Upper lobe of left lung (tissue), 6 donors: ENCODE results near the gene NSDHL. TPM values are rescaled to one million over a fixed set of nuclear protein-coding genes. Genes with fewer than 3 reads are reported as not detected.

Experiments
- ATAC-seq, 2 donors: fragments of 200-7000 bp; cut with Tn5 transposase; one replicate each; pipeline ENCODE4 v1.9.1; 2022; ENCODE audit warnings: mild to moderate bottlenecking in 2 of 2, moderate library complexity in 2 of 2; ENCODE audit not compliant: low FRiP score in 2 of 2
- DNase-seq, 2 donors: peaks; one replicate each; pipeline ENCODE4 v3.0.0-alpha.2; 2019 to 2020
- H3K27ac ChIP-seq, 4 donors: fragments of 200-600 bp; sonication (generic); one replicate each; pipeline ENCODE4 v1.5.1; 2016 to 2019
- H3K27me3 ChIP-seq, 4 donors: fragments of 200-600 bp; sonication (generic); one replicate each; pipeline ENCODE4 v1.5.1; 2017 to 2019
- H3K36me3 ChIP-seq, 4 donors: fragments of 200-600 bp; sonication (generic); one replicate each; pipeline ENCODE4 v1.5.1; 2016 to 2019
- H3K4me1 ChIP-seq, 4 donors: fragments of 200-600 bp; sonication (generic); one replicate each; pipeline ENCODE4 v1.5.1; 2018 to 2019
- H3K4me3 ChIP-seq, 4 donors: fragments of 200-600 bp; sonication (generic); one replicate each; pipeline ENCODE4 v1.5.1; 2017 to 2019; ENCODE audit warnings: mild to moderate bottlenecking in 2 of 4, moderate library complexity in 1 of 4
- H3K9me3 ChIP-seq, 4 donors: fragments of 200-600 bp; sonication (generic); one replicate each; pipeline ENCODE4 v1.5.1; 2018 to 2019
- EP300 ChIP-seq, 4 donors: sonication (generic); formaldehyde crosslinking; IDR thresholded peaks; one replicate each; pipeline ENCODE4 v1.5.1; 2017; ENCODE audit warnings: antibody characterized with exemption in 4 of 4, control low read depth in 2 of 4
- POLR2A ChIP-seq, 4 donors: fragments of 450-650 bp; IDR thresholded peaks; one replicate each; pipeline ENCODE4 v1.5.1; 2016 to 2017; ENCODE audit warnings: antibody characterized with exemption in 4 of 4, mild to moderate bottlenecking in 2 of 4
- POLR2AphosphoS5 ChIP-seq, 2 donors: sonication (generic); formaldehyde crosslinking; IDR thresholded peaks; one replicate each; pipeline ENCODE4 v1.5.1; 2017; ENCODE audit warnings: antibody characterized with exemption in 2 of 2
- WGBS, 2 donors: methylation state at CpG; one replicate each; pipeline ENCODE4 v1.1.5; 2017 to 2018; 5-methylcytosine and 5-hydroxymethylcytosine counted together
- total RNA-seq, 6 donors: library from RNA; depleted of rRNA in 4 of 6; stranded (reverse); fragments of >200 nt in 4 of 6; gene quantifications; one replicate each; pipeline versions ENCODE4 v1.1.0 to v1.2.1, GENCODE V29; 2016 to 2021
- TF ChIP-seq, protein P1 (sequence below), 6 experiments: fragments of 450-650 bp in 4 of 6; fragments of 200-600 bp in 2 of 6; sonication (generic) in 2 of 6; IDR thresholded peaks; one replicate each; pipeline ENCODE4 v1.5.1; 2016 to 2019; ENCODE audit warnings: antibody characterized with exemption in 6 of 6
- donor health status: DM: no; HTN: no; CAD: no; lungs with moderate emphysema.
- donor health status: DM: no; HTN: yes; CAD: no; lungs with severe emphysema.

The NSDHL gene
- total RNA-seq, 6 donors from 2014 or later = 5.2 to 26.0 (median 21.1) TPM

DNA sequence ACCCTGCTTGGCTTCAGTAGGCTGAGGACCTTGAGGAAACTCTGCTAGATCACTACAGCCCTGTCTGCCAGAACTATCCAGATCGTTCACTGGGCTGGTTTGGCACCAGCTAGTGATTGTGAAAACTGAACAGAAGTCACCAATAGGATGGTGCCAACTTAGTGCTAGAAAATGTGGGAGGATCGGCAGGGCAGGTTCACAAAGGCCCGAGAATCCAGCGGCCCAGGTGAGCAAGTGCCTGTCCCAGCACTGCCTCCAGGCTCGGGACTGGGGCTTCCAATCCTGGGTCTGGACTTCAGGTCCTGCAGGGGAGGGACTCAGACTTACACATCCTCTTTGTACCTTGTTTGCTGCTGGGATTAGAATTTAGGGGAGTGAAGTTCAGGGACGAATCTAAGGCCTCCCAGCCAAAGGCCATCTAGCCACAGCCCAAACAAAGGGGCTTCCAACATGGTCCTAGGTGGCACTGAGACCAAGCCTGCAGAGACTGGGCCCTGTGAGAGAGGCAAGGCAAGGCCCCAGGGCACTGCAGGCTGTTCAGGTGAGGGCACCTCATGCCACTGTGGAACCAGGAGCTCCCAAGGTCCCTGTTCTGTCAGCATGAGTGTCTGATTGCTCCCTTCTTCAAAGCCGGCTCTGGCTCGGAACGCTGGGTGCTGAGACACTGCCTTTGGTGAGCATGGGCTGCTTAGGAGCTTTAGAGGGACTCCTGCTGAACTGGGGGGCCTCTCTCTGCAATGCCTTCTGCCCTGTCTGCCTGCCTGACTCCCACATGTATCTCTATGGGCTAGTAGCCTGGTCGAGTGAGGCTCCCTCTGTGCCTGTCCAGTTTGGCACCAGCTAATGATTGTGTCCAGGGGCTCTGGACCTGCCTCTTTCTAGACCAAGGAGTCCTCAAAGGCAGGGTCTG is 46.3 kb downstream of the NSDHL start:
- no peaks in the 10 kb centered on the region for H3K4me1 ChIP-seq
- ATAC-seq (no peak), DNase-seq (no peak)
- no peaks in the 10 kb centered on the region for H3K36me3 ChIP-seq
- H3K9me3 ChIP-seq = no peaks in the 10 kb centered on the region
- no peak for TF ChIP-seq EP300 (IDR thresholded peaks at IDR 0.05)
- TF ChIP-seq, protein P1, sequence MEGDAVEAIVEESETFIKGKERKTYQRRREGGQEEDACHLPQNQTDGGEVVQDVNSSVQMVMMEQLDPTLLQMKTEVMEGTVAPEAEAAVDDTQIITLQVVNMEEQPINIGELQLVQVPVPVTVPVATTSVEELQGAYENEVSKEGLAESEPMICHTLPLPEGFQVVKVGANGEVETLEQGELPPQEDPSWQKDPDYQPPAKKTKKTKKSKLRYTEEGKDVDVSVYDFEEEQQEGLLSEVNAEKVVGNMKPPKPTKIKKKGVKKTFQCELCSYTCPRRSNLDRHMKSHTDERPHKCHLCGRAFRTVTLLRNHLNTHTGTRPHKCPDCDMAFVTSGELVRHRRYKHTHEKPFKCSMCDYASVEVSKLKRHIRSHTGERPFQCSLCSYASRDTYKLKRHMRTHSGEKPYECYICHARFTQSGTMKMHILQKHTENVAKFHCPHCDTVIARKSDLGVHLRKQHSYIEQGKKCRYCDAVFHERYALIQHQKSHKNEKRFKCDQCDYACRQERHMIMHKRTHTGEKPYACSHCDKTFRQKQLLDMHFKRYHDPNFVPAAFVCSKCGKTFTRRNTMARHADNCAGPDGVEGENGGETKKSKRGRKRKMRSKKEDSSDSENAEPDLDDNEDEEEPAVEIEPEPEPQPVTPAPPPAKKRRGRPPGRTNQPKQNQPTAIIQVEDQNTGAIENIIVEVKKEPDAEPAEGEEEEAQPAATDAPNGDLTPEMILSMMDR (IDR thresholded peaks at IDR 0.05) = no peak
- no peak for TF ChIP-seq POLR2AphosphoS5 (IDR thresholded peaks at IDR 0.05)
- no peak for TF ChIP-seq POLR2A (IDR thresholded peaks at IDR 0.05)
- no peaks in the 10 kb centered on the region for H3K27me3 ChIP-seq
- H3K4me3 ChIP-seq = no peak overlapping the region
- WGBS, 2 donors = 78 to 100% methylated on average over 3 to 10 of the region's 10 CpGs
- H3K27ac ChIP-seq = no peak overlapping the region

DNA sequence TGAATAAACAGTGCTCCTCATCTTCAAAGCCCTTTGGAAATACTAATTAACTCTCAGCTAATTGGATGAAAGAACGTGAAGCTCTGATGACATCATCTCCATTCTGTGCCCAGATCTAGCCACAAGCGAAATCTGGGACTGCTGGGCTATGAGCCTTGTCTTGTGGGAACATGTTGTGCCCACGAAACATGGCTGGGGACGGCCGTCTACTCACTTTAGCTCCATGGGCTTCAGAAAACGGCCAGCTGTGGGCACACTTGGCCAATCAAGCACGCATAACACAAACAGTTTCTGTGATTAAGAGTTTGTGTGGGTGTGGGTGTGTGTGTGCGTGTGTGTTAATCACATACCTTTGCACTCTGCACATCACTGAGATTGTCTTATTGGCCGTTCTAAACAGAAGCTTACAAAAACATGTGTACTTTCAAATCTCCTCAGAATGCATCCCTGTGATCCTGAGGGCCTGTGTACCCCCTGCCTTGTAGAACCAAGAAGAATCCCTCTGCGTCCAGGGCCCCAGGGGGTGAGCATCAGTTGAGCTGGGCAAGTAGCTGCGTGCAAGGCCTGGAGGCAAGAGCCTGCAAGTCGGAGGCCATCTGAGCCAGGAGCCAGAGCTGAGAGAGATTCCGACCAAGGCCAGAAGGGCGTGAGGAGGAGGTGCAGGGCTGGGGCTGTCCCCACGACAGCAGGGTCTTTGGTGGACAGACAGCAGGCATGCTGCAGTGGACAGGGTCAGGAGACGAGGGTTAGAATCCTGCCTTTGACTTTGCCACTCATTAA is 48.3 kb downstream of the NSDHL start:
- no peak for ATAC-seq
- Histone ChIP-seq H3K27me3 (no peaks in the 10 kb centered on the region), H3K9me3 (no peaks in the 10 kb centered on the region), H3K4me3 (no peak overlapping the region), H3K4me1 (no peaks in the 10 kb centered on the region), H3K36me3 (no peaks in the 10 kb centered on the region), H3K27ac (no peak overlapping the region)
- WGBS, 2 donors = 78% methylated on average over 16 of the region's 16 CpGs; no CpG with 5 or more reads in 1 of the 2 donors
- no peak for TF ChIP-seq POLR2A (IDR thresholded peaks at IDR 0.05)
- TF ChIP-seq POLR2AphosphoS5 (IDR thresholded peaks at IDR 0.05) = no peak
- TF ChIP-seq, protein P1 (IDR thresholded peaks at IDR 0.05) = no peak
- no peak for TF ChIP-seq EP300 (IDR thresholded peaks at IDR 0.05)
- no peak for DNase-seq

DNA sequence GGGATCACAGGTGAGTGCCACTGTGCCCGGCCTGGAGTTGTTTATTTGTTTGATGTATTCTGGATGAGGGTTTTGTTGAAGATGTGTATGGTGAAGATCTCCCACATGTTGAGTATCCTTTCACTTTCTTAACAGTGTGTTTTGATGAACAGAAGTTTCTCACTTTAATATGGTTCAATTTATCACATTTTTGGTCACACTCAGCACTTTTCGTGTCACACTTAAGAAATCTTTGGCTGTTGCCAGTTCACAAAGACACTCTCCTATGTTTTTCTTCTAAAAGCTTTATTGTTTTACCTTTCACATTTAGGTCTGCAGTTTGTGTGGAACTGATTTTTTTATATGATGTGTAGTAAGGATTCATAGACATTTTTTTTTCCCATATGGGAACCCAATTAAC is 50.4 kb downstream of the NSDHL start:
- no peaks in the 10 kb centered on the region for H3K4me1 ChIP-seq
- no peak for TF ChIP-seq POLR2A (IDR thresholded peaks at IDR 0.05)
- no peak for TF ChIP-seq POLR2AphosphoS5 (IDR thresholded peaks at IDR 0.05)
- no peak for TF ChIP-seq EP300 (IDR thresholded peaks at IDR 0.05)
- TF ChIP-seq, protein P1 (IDR thresholded peaks at IDR 0.05) = no peak
- WGBS, 2 donors = 82 to 84% methylated on average over 2 of the region's 2 CpGs

DNA sequence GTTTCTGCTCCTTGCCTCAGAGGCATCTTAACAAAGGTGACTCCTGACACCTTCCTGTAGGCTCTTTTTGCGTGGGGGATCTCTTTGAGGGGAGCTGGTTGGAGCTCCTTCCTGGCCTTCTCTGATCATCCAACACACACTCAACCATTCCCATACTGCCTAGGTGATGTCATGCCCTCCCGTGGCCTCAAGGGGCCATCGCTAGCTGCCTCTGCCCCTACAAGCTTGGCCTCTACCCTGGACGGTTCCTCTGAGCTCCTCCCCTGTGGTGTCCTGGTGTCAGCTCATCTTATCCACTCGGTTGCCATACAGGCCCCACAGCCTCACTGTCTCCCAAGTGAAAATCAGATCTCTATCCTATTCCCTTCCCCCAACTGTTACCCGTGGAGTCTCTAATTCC is 53.3 kb downstream of the NSDHL start:
- no peaks in the 10 kb centered on the region for H3K9me3 ChIP-seq
- no peak overlapping the region for H3K4me3 ChIP-seq
- H3K27me3 ChIP-seq = no peaks in the 10 kb centered on the region
- H3K4me1 ChIP-seq = no peaks in the 10 kb centered on the region
- no peak for DNase-seq
- TF ChIP-seq EP300 (IDR thresholded peaks at IDR 0.05) = no peak
- no peak for ATAC-seq
- no peaks in the 10 kb centered on the region for H3K36me3 ChIP-seq
- no peak overlapping the region for H3K27ac ChIP-seq
- WGBS, 2 donors = 52 to 92% methylated on average over 5 to 6 of the region's 6 CpGs

More for the DNA sequence above, 50.4 kb downstream of the NSDHL start:
- ATAC-seq = no peak
- H3K36me3 ChIP-seq = no peaks in the 10 kb centered on the region
- H3K27ac ChIP-seq = no peak overlapping the region
- no peaks in the 10 kb centered on the region for H3K9me3 ChIP-seq
- no peak overlapping the region for H3K4me3 ChIP-seq
- no peaks in the 10 kb centered on the region for H3K27me3 ChIP-seq
- DNase-seq = no peak

DNA sequence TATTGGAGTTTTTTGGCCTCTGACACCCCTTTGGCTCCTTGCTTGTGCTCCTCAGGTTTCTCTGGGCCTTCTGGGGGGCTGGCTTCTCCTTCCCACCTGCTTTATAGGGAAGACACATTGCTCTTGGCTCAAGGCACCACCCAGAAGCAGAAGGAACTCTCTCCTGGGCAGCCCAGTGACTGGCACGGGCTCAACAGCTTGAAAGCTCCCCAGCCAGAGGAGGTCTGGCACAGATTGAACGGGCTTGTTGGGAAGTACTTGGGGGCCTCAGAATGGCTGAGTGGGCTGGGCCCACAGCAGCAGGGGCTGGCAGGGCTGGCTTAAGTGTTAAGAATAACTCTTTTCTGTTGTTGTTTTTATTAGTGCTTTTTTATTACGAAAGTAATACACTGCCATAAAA is 55.9 kb downstream of the NSDHL start:
- Histone ChIP-seq H3K36me3 (no peaks in the 10 kb centered on the region), H3K4me3 (no peak overlapping the region), H3K27me3 (no peaks in the 10 kb centered on the region), H3K4me1 (no peaks in the 10 kb centered on the region), H3K9me3 (no peaks in the 10 kb centered on the region), H3K27ac (no peak overlapping the region)
- 57 to 67% methylated on average over 1 to 3 of the region's 3 CpGs for WGBS, 2 donors
- ATAC-seq (no peak), DNase-seq (no peak)
- no peak for TF ChIP-seq POLR2A (IDR thresholded peaks at IDR 0.05)
- no peak for TF ChIP-seq POLR2AphosphoS5 (IDR thresholded peaks at IDR 0.05)
- TF ChIP-seq EP300 (IDR thresholded peaks at IDR 0.05) = no peak
- TF ChIP-seq, protein P1 (IDR thresholded peaks at IDR 0.05) = no peak
